ENCODE results near the gene NLRP3.

GRCh38 chr1:247390116-247390791 is 25.7 kb upstream of the NLRP3 start:
- TF ChIP-seq IRF2 (CRISPR knock-in tag; IDR thresholded peaks at IDR 0.05) (no peak), CEBPB (tag; IDR thresholded peaks at IDR 0.05) (peak; percentile 55), ESRRA (IDR thresholded peaks at IDR 0.05; ENCODE audit: borderline replicate concordance, low read depth) (no peak), PCBP1 (IDR thresholded peaks at IDR 0.05; ENCODE audit: low read depth, low read length, poor library complexity, severe bottlenecking) (no peak), MAX (CRISPR knock-in tag; IDR thresholded peaks at IDR 0.05) (no peak), PHF8 (IDR thresholded peaks at IDR 0.05; ENCODE audit: borderline replicate concordance, low read length) (no peak)

All from K562 (cell line).